Panc1 (cell line): ENCODE data around the gene FTO. TPM values are rescaled to one million over a fixed set of nuclear protein-coding genes. Genes with fewer than 3 reads are reported as not detected.
"Not testable (repeated sequence)": the region's sequence is repeated elsewhere in the genome, so short reads cannot be mapped to it uniquely, and the experiment has no call there.

Experiments
- ATAC-seq: fragments of 200-7000 bp; cut with Tn5 transposase; 2 replicates; pipeline ENCODE4 v1.9.1; 2020; ENCODE audit warnings: mild to moderate bottlenecking, moderate library complexity
- BruUV-seq: library from RNA; stranded (reverse); fragments of 400-500 nt; replicated peaks from 2 replicates; lab custom pipeline; 2021; lab: Mats Ljungman, UMichigan
- CTCF ChIA-PET: fragments of 300-600 bp; sonication (Branson Sonifier 250); formaldehyde crosslinking; loops from one replicate; lab custom pipeline; 2022; ENCODE audit warnings: antibody characterized with exemption; lab: Charles Lee
- POLR2A ChIA-PET: fragments of 300-600 bp; sonication (Branson Sonifier 250); formaldehyde crosslinking; loops from one replicate; lab custom pipeline; 2022; ENCODE audit warnings: antibody characterized with exemption; lab: Charles Lee
- DNase-seq: peaks from one replicate; pipeline ENCODE4 v3.0.0-alpha.2; 2010; ENCODE audit warnings: low read depth, low spot score
- H3K27ac ChIP-seq: 2 replicates; pipeline ENCODE4 v1.5.1; 2011; ENCODE audit warnings: mild to moderate bottlenecking, low read length, inconsistent platforms
- H3K27me3 ChIP-seq: fragments of 200-500 bp; sonication (Bioruptor generic); 2 replicates; pipeline ENCODE4 v1.6.0; 2014; ENCODE audit warnings: low read length, inconsistent platforms; ENCODE audit not compliant: control insufficient read depth, insufficient read depth
- H3K36me3 ChIP-seq: fragments of 200-500 bp; sonication (Bioruptor generic); 2 replicates; pipeline ENCODE4 v1.5.1; 2014; ENCODE audit warnings: inconsistent platforms, mild to moderate bottlenecking, low read length, moderate library complexity; ENCODE audit not compliant: control insufficient read depth, insufficient read depth
- H3K4me1 ChIP-seq: 2 replicates; pipeline ENCODE4 v1.5.1; 2011; ENCODE audit warnings: inconsistent platforms, mild to moderate bottlenecking, low read length, moderate library complexity; ENCODE audit not compliant: control insufficient read depth, insufficient read depth
- H3K4me3 ChIP-seq, 2 experiments: 2 replicates each; pipeline ENCODE4 v1.5.1; 2011 to 2012; ENCODE audit warnings: low read depth in 2 of 2, low read length in 2 of 2, mild to moderate bottlenecking in 2 of 2, inconsistent platforms in 1 of 2, moderate library complexity in 1 of 2
- H3K9me3 ChIP-seq: fragments of 200-500 bp; sonication (Bioruptor generic); 2 replicates; pipeline ENCODE4 v1.5.1; 2014; ENCODE audit warnings: low read depth, mild to moderate bottlenecking, inconsistent platforms, low read length, moderate library complexity; ENCODE audit not compliant: control insufficient read depth, insufficient read depth
- CTCF ChIP-seq: fragments of 450-650 bp; IDR thresholded peaks from 2 replicates; pipeline ENCODE4 v1.5.1; 2017; ENCODE audit warnings: mild to moderate bottlenecking
- POLR2AphosphoS5 ChIP-seq: IDR thresholded peaks from 2 replicates; pipeline ENCODE4 v1.6.1; 2012; ENCODE audit warnings: mild to moderate bottlenecking, low read depth, low read length, moderate library complexity
- REST ChIP-seq, 2 experiments: IDR thresholded peaks; 2 replicates each; pipeline ENCODE4 v1.6.1; 2011 to 2012; ENCODE audit warnings: low read depth in 2 of 2, control low read depth in 1 of 2, low read length in 1 of 2, mild to moderate bottlenecking in 1 of 2, moderate library complexity in 1 of 2; ENCODE audit not compliant: insufficient read depth in 1 of 2
- SIN3A ChIP-seq: IDR thresholded peaks from 2 replicates; pipeline ENCODE4 v1.6.1; 2012; ENCODE audit warnings: low read depth, mild to moderate bottlenecking, low read length, moderate library complexity, borderline replicate concordance; ENCODE audit not compliant: insufficient read depth
- TCF7L2 ChIP-seq: IDR thresholded peaks from 2 replicates; pipeline ENCODE4 v1.6.1; 2011; ENCODE audit warnings: mild to moderate bottlenecking, low read depth, low read length, inconsistent platforms
- in situ Hi-C: cut with HindIII; loops from 2 replicates; pipeline ENCODE4 v1.10.0; 2016; ENCODE audit warnings: low sequenced_read_pairs, low pct_unique_long_range_greater_than_20kb
- intact Hi-C: fragments of 100-400 bp; cut with micrococcal nuclease; formaldehyde crosslinking; loops from one replicate; pipeline ENCODE4 v1.10.0; 2022; ENCODE audit not compliant: unreplicated experiment
- total RNA-seq: library from RNA; stranded (reverse); gene quantifications from one replicate; pipeline ENCODE4 v1.2.1, GENCODE V29; 2021; ENCODE audit not compliant: unreplicated experiment

FTO gene
- total RNA-seq, 1 experiment from 2014 or later, result 38.2 TPM

GRCh38 chr16:54178478-54178976 is 474.6 kb downstream of the FTO start:
- ATAC-seq, result no peak
- H3K4me1 ChIP-seq, result no peaks in the 10 kb centered on the region
- no peaks in the 10 kb centered on the region for H3K36me3 ChIP-seq
- H3K9me3 ChIP-seq, result no peaks in the 10 kb centered on the region
- in situ Hi-C loops, result no loop called here
- BruUV-seq, result no TSS peak
- no peak overlapping the region for H3K27ac ChIP-seq
- ChIA-PET CTCF (no interaction called here), POLR2A (interaction anchor here (0.6 kb wide), 1 partner anchor 861 kb away, joined by 4 read pairs; no protein-coding TSS in a partner anchor)
- H3K4me3 ChIP-seq, result no peak overlapping the region
- no peaks in the 10 kb centered on the region for H3K27me3 ChIP-seq
- no peak for DNase-seq
- TF ChIP-seq POLR2AphosphoS5 (no peak), SIN3A (no peak), CTCF (no peak), TCF7L2 (no peak)
- intact Hi-C loops, result no loop called here

GRCh38 chr16:54180421-54181359 is 476.7 kb downstream of the FTO start:
- Histone ChIP-seq H3K36me3 (no peaks in the 10 kb centered on the region), H3K27ac (no peak overlapping the region), H3K27me3 (no peaks in the 10 kb centered on the region), H3K4me1 (no peaks in the 10 kb centered on the region), H3K9me3 (no peaks in the 10 kb centered on the region), H3K4me3 (no peak overlapping the region)
- DNase-seq (no peak), ATAC-seq (no peak)
- ChIA-PET CTCF (no interaction called here), POLR2A (no interaction called here)
- BruUV-seq, result no TSS peak
- no peak for TF ChIP-seq TCF7L2
- no peak for TF ChIP-seq REST (IDR thresholded peaks at IDR 0.05; ENCODE audit: insufficient read depth in 1 of 2, low read depth in 2 of 2, low read length in 1 of 2)
- TF ChIP-seq POLR2AphosphoS5, result no peak
- no peak for TF ChIP-seq CTCF
- no peak for TF ChIP-seq SIN3A
- in situ Hi-C loops (no loop called here), intact Hi-C loops (no loop called here)

GRCh38 chr16:54181683-54182329 is 477.9 kb downstream of the FTO start:
- ATAC-seq, H3K4me1 ChIP-seq, H3K4me3 ChIP-seq, CTCF ChIA-PET, H3K27me3 ChIP-seq, H3K9me3 ChIP-seq, DNase-seq, in situ Hi-C loops, POLR2A ChIA-PET, H3K27ac ChIP-seq, BruUV-seq, H3K36me3 ChIP-seq, intact Hi-C loops: not testable (repeated sequence)
